AG04449 (cell line): ENCODE measurements around the gene BBOF1.

Source experiments
- CTCF ChIA-PET: fragments of 350-600 bp; formaldehyde crosslinking; extraction: SDS; loops from one replicate; lab custom pipeline; 2021; ENCODE audit warnings: antibody characterized with exemption; lab: Yijun Ruan, JAX
- POLR2A ChIA-PET: fragments of 400-600, 350-600 bp; formaldehyde crosslinking; extraction: SDS; loops from one replicate; lab custom pipeline; 2020; ENCODE audit warnings: antibody characterized with exemption, inconsistent platforms; lab: Yijun Ruan, JAX
- DNase-seq: peaks from one replicate; pipeline ENCODE4 v3.0.0-alpha.2; 2010; ENCODE audit warnings: low read depth, low spot score
- H3K4me3 ChIP-seq: 2 replicates; pipeline ENCODE4 v1.5.1; 2011; ENCODE audit warnings: low read depth, mild to moderate bottlenecking, control low read depth, low read length
- CTCF ChIP-seq: IDR thresholded peaks from one replicate; pipeline ENCODE4 v1.5.1; 2011; ENCODE audit warnings: mild to moderate bottlenecking, moderate library complexity, low read length, control low read depth, inconsistent platforms; ENCODE audit not compliant: insufficient read depth; ENCODE audit errors: missing control alignments

The BBOF1 gene

GRCh38 chr14:74062809-74063150 is 43.6 kb downstream of the BBOF1 start:
- ChIA-PET CTCF (interaction anchor here (0.7 to 1.8 kb wide), 2 partner anchors 14 to 20 kb away, joined by 3 to 5 read pairs; no protein-coding TSS in a partner anchor), POLR2A (no interaction called here)
- no peak for TF ChIP-seq CTCF
- DNase-seq: no peak
- no peak overlapping the region for H3K4me3 ChIP-seq

GRCh38 chr14:74064426-74064825 is 45.3 kb downstream of the BBOF1 start:
- TF ChIP-seq CTCF: no peak
- no peak overlapping the region for H3K4me3 ChIP-seq
- ChIA-PET POLR2A (no interaction called here), CTCF (no interaction called here)
- DNase-seq: no peak

DNA sequence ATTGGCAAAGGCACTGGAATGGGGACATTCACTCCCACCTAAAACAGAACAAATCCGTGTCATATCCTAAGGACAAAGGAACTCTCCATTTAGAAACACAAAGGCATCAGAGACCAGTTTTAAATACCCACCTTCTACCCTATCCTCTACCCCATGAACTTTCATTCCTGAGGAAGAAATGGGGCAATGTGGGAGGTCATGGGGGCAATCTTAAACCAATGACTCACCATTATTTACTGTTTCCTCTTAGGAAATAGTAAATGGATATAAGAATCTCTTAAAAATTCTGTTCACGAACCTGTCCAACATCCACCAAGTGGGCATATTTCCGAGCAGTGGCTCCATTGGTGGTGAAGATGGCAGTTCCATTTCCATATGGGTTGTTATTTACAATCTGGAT is 45.7 kb downstream of the BBOF1 start:
- CTCF ChIA-PET: interaction anchor here (2.3 kb wide), 1 partner anchor 16 kb away, joined by 6 read pairs; no protein-coding TSS in a partner anchor
- TF ChIP-seq CTCF: no peak
- POLR2A ChIA-PET: no interaction called here
- H3K4me3 ChIP-seq: no peak overlapping the region
- DNase-seq: no peak

DNA sequence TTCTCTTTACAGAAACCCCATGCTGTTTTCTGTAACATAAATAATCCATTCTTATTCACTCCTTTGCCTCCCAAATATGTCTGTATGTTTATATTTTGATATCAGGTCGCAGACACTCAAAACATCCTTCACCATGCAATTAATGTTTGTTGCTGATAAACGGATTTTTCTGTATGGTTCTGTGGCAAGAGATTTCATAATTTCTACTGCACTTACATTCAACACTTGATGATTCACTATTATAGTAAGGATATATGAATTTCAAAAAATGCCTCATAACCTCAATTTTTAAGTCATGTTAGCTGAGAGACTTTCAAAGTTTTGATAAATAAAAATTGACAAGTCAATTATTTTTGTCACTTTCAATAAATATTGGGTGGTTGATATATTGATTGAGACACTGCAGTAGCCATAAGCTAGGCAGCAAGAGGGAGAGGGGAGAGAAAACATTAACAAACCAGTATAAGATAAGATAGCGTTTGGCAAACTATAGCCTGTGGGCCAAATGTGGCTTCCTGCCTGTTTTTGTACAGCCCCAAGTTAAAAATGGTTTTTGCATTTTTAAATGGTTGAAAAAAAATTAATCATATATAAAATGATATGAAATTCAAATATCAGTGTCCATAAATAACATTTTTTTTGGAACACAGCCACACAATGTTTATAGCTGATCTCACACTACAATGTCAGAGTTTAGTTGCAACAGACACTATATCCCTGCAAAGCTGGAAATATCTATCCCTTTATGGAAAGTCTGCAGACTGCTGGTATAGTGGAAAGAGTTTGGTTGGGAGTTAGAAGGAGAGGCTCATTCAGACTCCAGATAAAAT is 46.8 kb downstream of the BBOF1 start:
- POLR2A ChIA-PET: no interaction called here
- CTCF ChIA-PET: interaction anchor here (1.8 to 2.3 kb wide), 2 partner anchors 17 to 29 kb away, joined by 5 to 6 read pairs; no protein-coding TSS in a partner anchor
- no peak for DNase-seq
- H3K4me3 ChIP-seq: no peak overlapping the region
- TF ChIP-seq CTCF: no peak

- H3K4me3 ChIP-seq: no peak overlapping the region
- CTCF ChIA-PET: no interaction called here
- DNase-seq: no peak
- POLR2A ChIA-PET: no interaction called here
- TF ChIP-seq CTCF: no peak
These were observed 58.3 kb downstream of the BBOF1 start for GRCh38 chr14:74077401-74077800.

- CTCF ChIA-PET: no interaction called here
- POLR2A ChIA-PET: no interaction called here
- DNase-seq: no peak
- H3K4me3 ChIP-seq: no peak overlapping the region
- no peak for TF ChIP-seq CTCF
These were observed 61.8 kb downstream of the BBOF1 start for GRCh38 chr14:74080820-74081460.
